BJ (cell line): ENCODE measurements around the gene AGBL4. TPM values are rescaled to one million over a fixed set of nuclear protein-coding genes. Genes with fewer than 3 reads are reported as not detected.

Experiments used
- CTCF ChIA-PET: fragments of 350-600 bp; formaldehyde crosslinking; extraction: SDS; loops from one replicate; lab custom pipeline; 2021; ENCODE audit warnings: antibody characterized with exemption, inconsistent platforms; lab: Yijun Ruan, JAX
- POLR2A ChIA-PET: fragments of 300-600 bp; sonication (Branson Sonifier 250); formaldehyde crosslinking; extraction: SDS; loops from one replicate; lab custom pipeline; 2021; ENCODE audit warnings: antibody characterized with exemption; lab: Charles Lee
- DNase-seq: peaks from one replicate; pipeline ENCODE4 v3.0.0-alpha.2; 2011; ENCODE audit warnings: low read depth
- H3K27me3 ChIP-seq: 2 replicates; pipeline ENCODE4 v1.6.0; 2011; ENCODE audit warnings: low read length; ENCODE audit not compliant: control insufficient read depth, insufficient read depth
- H3K36me3 ChIP-seq: 2 replicates; pipeline ENCODE4 v1.5.1; 2011; ENCODE audit warnings: low read length; ENCODE audit not compliant: control insufficient read depth, insufficient read depth
- H3K4me3 ChIP-seq: 2 replicates; pipeline ENCODE4 v1.5.1; 2011; ENCODE audit warnings: low read depth, mild to moderate bottlenecking, control low read depth, low read length
- CTCF ChIP-seq: IDR thresholded peaks from 2 replicates; pipeline ENCODE4 v1.5.1; 2011; ENCODE audit warnings: low read depth, mild to moderate bottlenecking, control low read depth, inconsistent platforms, low read length, moderate library complexity; ENCODE audit not compliant: insufficient read depth
- polyA plus RNA-seq: library from polyadenylated mRNA; depleted of rRNA; stranded (reverse); fragments of >200 nt; gene quantifications from 2 replicates; pipeline ENCODE4 v1.2.3, GENCODE V29; 2011

The AGBL4 gene
- polyA plus RNA-seq, 1 experiment = not detected

- CTCF ChIA-PET = no interaction called here
Observed at GRCh38 chr1:49630156-49630555, 393.6 kb downstream of the AGBL4 start.

GRCh38 chr1:49627781-49628180 lies 396.0 kb downstream of the AGBL4 start:
- ChIA-PET POLR2A (interaction anchor here (0.6 kb wide), 1 partner anchor 278 kb away, joined by 5 read pairs; no protein-coding TSS in a partner anchor), CTCF (interaction anchor here (0.6 kb wide), 1 partner anchor 1518 kb away, joined by 3 read pairs; no protein-coding TSS in a partner anchor)
- no peak for TF ChIP-seq CTCF
- H3K36me3 ChIP-seq = no peaks in the 10 kb centered on the region
- DNase-seq = no peak
- no peak overlapping the region for H3K4me3 ChIP-seq
- H3K27me3 ChIP-seq = no peaks in the 10 kb centered on the region

More at GRCh38 chr1:49630156-49630555, 393.6 kb downstream of the AGBL4 start:
- POLR2A ChIA-PET = no interaction called here
- no peak overlapping the region for H3K4me3 ChIP-seq
- H3K27me3 ChIP-seq = no peaks in the 10 kb centered on the region
- no peaks in the 10 kb centered on the region for H3K36me3 ChIP-seq
- DNase-seq = no peak
- no peak for TF ChIP-seq CTCF

- CTCF ChIA-PET = no interaction called here
Observed at GRCh38 chr1:49626472-49626871, 397.3 kb downstream of the AGBL4 start.

GRCh38 chr1:49622877-49623276 lies 400.9 kb downstream of the AGBL4 start:
- CTCF ChIA-PET = no interaction called here
- Histone ChIP-seq H3K36me3 (no peaks in the 10 kb centered on the region), H3K27me3 (no peaks in the 10 kb centered on the region), H3K4me3 (no peak overlapping the region)
- no peak for TF ChIP-seq CTCF
- no peak for DNase-seq
- POLR2A ChIA-PET = no interaction called here

More at GRCh38 chr1:49626472-49626871, 397.3 kb downstream of the AGBL4 start:
- no peak for TF ChIP-seq CTCF
- POLR2A ChIA-PET = no interaction called here
- no peak for DNase-seq
- H3K36me3 ChIP-seq = no peaks in the 10 kb centered on the region
- H3K27me3 ChIP-seq = no peaks in the 10 kb centered on the region
- no peak overlapping the region for H3K4me3 ChIP-seq

GRCh38 chr1:49606082-49606481 lies 417.7 kb downstream of the AGBL4 start:
- Histone ChIP-seq H3K36me3 (no peaks in the 10 kb centered on the region), H3K27me3 (no peaks in the 10 kb centered on the region), H3K4me3 (no peak overlapping the region)
- DNase-seq = no peak
- ChIA-PET POLR2A (no interaction called here), CTCF (no interaction called here)
- no peak for TF ChIP-seq CTCF
